MM.1S (cell line): ENCODE data around the gene DGUOK.

Experiments used
- EZH2 ChIP-seq: fragments of 300-600 bp; sonication (generic); optimal IDR thresholded peaks from 2 replicates; pipeline ENCODE3; 2017; ENCODE audit warnings: low read depth, mild to moderate bottlenecking, antibody characterized with exemption, low read length, mixed read lengths
- EZH2phosphoT487 ChIP-seq: fragments of 300-600 bp; sonication (generic); IDR thresholded peaks from 2 replicates; pipeline ENCODE4 v1.6.1; 2018; ENCODE audit warnings: antibody characterized with exemption, low read length
- TF ChIP-seq, protein P1 (sequence below): fragments of 300-600 bp; sonication (generic); IDR thresholded peaks from 2 replicates; pipeline ENCODE4 v1.5.1; 2016; ENCODE audit warnings: antibody characterized with exemption, low read length, mixed read lengths

DNA sequence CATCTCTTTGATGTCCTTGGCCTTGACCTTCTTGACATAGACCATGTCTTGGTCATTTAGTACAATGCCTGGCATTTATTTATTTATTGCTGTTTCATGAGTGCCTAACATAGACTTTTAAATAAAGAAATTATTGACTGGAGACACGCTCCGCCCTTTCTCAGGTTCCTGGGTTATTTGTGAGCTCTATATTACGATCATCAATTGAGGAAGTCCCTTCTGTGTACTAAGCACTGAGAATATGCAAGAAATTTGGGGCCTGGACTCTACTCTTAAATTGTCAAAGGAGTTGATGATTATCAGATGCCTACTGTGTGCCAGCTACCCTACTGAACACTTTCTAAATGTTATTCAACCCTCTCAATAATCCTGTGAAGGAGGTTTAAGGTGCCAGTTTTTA is 38.4 kb downstream of the DGUOK start:
- TF ChIP-seq, protein P1, sequence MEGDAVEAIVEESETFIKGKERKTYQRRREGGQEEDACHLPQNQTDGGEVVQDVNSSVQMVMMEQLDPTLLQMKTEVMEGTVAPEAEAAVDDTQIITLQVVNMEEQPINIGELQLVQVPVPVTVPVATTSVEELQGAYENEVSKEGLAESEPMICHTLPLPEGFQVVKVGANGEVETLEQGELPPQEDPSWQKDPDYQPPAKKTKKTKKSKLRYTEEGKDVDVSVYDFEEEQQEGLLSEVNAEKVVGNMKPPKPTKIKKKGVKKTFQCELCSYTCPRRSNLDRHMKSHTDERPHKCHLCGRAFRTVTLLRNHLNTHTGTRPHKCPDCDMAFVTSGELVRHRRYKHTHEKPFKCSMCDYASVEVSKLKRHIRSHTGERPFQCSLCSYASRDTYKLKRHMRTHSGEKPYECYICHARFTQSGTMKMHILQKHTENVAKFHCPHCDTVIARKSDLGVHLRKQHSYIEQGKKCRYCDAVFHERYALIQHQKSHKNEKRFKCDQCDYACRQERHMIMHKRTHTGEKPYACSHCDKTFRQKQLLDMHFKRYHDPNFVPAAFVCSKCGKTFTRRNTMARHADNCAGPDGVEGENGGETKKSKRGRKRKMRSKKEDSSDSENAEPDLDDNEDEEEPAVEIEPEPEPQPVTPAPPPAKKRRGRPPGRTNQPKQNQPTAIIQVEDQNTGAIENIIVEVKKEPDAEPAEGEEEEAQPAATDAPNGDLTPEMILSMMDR, result no peak
- TF ChIP-seq EZH2phosphoT487 (no peak), EZH2 (no peak)
